Neural progenitor cell (in vitro differentiated cells): Measurements from ENCODE around the gene XRCC3. TPM values are rescaled to one million over a fixed set of nuclear protein-coding genes. Genes with fewer than 3 reads are reported as not detected.

Experiments
- DNase-seq: peaks from one replicate; pipeline ENCODE4 v3.0.0-alpha.2; 2016; ENCODE audit warnings: low spot score
- H2AFZ ChIP-seq: fragments of 200-600 bp; sonication (generic); replicated peaks from 2 replicates; pipeline ENCODE4 v1.6.1; 2016; ENCODE audit warnings: antibody characterized with exemption
- H3F3A ChIP-seq: fragments of 200-600 bp; sonication (generic); 2 replicates; pipeline ENCODE4 v1.6.1; 2016; ENCODE audit warnings: antibody characterized with exemption, low read depth
- H3K27ac ChIP-seq: fragments of 200-600 bp; sonication (generic); 2 replicates; pipeline ENCODE4 v1.5.1; 2016; ENCODE audit warnings: mild to moderate bottlenecking
- H3K27me3 ChIP-seq: fragments of 200-600 bp; sonication (generic); 2 replicates; pipeline ENCODE4 v1.6.1; 2016; ENCODE audit warnings: mild to moderate bottlenecking, moderate library complexity
- H3K36me3 ChIP-seq: fragments of 200-600 bp; sonication (generic); 2 replicates; pipeline ENCODE4 v1.5.1; 2016
- H3K4me1 ChIP-seq: fragments of 200-600 bp; sonication (generic); 2 replicates; pipeline ENCODE4 v1.6.1; 2016; ENCODE audit warnings: mixed run types
- H3K4me2 ChIP-seq: fragments of 200-600 bp; sonication (generic); 2 replicates; pipeline ENCODE4 v1.6.1; 2016
- H3K4me3 ChIP-seq: fragments of 200-600 bp; sonication (generic); 2 replicates; pipeline ENCODE4 v1.5.1; 2016
- H3K79me2 ChIP-seq: fragments of 200-600 bp; sonication (generic); 2 replicates; pipeline ENCODE4 v1.6.1; 2016; ENCODE audit warnings: low read depth
- H3K9ac ChIP-seq: fragments of 200-600 bp; sonication (generic); 2 replicates; pipeline ENCODE4 v1.6.1; 2016
- H3K9me3 ChIP-seq: fragments of 200-600 bp; sonication (generic); 2 replicates; pipeline ENCODE4 v1.5.1; 2016; ENCODE audit warnings: low read depth
- H4K20me1 ChIP-seq: fragments of 200-600 bp; sonication (generic); 2 replicates; pipeline ENCODE4 v1.6.1; 2016; ENCODE audit warnings: low read depth
- H3K27ac Mint-ChIP-seq: 3 replicates; pipeline ENCODE4 v1.8.0; 2021; ENCODE audit warnings: mixed read lengths
- H3K27me3 Mint-ChIP-seq: 2 replicates; pipeline ENCODE4 v1.8.0; 2022; ENCODE audit warnings: low read depth, mild to moderate bottlenecking, inconsistent platforms, moderate library complexity, mixed read lengths; ENCODE audit not compliant: insufficient read depth
- H3K36me3 Mint-ChIP-seq: 3 replicates; pipeline ENCODE4 v1.8.0; 2021; ENCODE audit warnings: mixed read lengths
- H3K4me1 Mint-ChIP-seq: 3 replicates; pipeline ENCODE4 v1.8.0; 2021; ENCODE audit warnings: mixed read lengths
- H3K4me3 Mint-ChIP-seq: 3 replicates; pipeline ENCODE4 v1.8.0; 2021; ENCODE audit warnings: mild to moderate bottlenecking, moderate library complexity, mixed read lengths
- H3K9me3 Mint-ChIP-seq: 3 replicates; pipeline ENCODE4 v1.8.0; 2020; ENCODE audit warnings: mixed read lengths
- EZH2 ChIP-seq: fragments of 200-600 bp; sonication (generic); IDR thresholded peaks from 2 replicates; pipeline ENCODE4 v1.6.1; 2017; ENCODE audit warnings: antibody characterized with exemption, mild to moderate bottlenecking, moderate library complexity
- EZH2phosphoT487 ChIP-seq: fragments of 200-600 bp; sonication (generic); IDR thresholded peaks from 2 replicates; pipeline ENCODE4 v1.6.1; 2017; ENCODE audit warnings: antibody characterized with exemption
- total RNA-seq: library from RNA; depleted of rRNA; stranded (reverse); fragments of >200 nt; gene quantifications from 2 replicates; pipeline ENCODE4 v1.2.3, GENCODE V29; 2015; ENCODE audit warnings: low replicate concordance
- TF ChIP-seq, protein P1 (sequence below): fragments of 200-600 bp; sonication (generic); IDR thresholded peaks from 2 replicates; pipeline ENCODE4 v1.5.1; 2017; ENCODE audit warnings: antibody characterized with exemption, mild to moderate bottlenecking

Gene XRCC3
- total RNA-seq, 1 donor from 2014 or later, result 59.7 TPM

DNA sequence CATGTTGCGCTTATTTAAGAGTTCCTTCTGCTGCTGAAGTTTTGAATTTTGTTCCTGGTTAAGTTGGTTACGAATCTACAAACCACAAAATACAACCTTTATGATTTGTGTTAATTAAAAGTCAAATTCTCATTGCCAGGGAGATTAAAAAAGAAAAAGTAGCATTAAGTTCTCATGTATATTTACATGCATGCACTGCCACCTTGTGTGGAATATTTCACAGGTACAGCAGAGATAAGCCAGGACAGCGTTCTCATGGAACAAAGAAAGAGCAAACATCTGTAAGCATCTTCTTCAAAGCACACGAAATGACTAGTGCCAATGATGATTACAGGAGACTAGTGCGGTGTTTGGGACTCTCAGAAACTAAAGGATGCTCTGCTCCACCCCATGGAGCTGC is 34.6 kb upstream of the XRCC3 start:
- Histone ChIP-seq H3F3A (no peaks in the 10 kb centered on the region), H3K36me3 (no peaks in the 10 kb centered on the region), H3K4me3 (no peak overlapping the region), H3K4me2 (no peak overlapping the region), H2AFZ (no peak overlapping the region), H3K9me3 (no peaks in the 10 kb centered on the region), H3K27me3 (no peaks in the 10 kb centered on the region), H3K9ac (no peak overlapping the region), H3K4me1 (no peaks in the 10 kb centered on the region), H3K79me2 (no peaks in the 10 kb centered on the region), H4K20me1 (no peaks in the 10 kb centered on the region), H3K27ac (no peak overlapping the region)
- H3K4me3 Mint-ChIP-seq, result no peak overlapping the region
- TF ChIP-seq, protein P1, sequence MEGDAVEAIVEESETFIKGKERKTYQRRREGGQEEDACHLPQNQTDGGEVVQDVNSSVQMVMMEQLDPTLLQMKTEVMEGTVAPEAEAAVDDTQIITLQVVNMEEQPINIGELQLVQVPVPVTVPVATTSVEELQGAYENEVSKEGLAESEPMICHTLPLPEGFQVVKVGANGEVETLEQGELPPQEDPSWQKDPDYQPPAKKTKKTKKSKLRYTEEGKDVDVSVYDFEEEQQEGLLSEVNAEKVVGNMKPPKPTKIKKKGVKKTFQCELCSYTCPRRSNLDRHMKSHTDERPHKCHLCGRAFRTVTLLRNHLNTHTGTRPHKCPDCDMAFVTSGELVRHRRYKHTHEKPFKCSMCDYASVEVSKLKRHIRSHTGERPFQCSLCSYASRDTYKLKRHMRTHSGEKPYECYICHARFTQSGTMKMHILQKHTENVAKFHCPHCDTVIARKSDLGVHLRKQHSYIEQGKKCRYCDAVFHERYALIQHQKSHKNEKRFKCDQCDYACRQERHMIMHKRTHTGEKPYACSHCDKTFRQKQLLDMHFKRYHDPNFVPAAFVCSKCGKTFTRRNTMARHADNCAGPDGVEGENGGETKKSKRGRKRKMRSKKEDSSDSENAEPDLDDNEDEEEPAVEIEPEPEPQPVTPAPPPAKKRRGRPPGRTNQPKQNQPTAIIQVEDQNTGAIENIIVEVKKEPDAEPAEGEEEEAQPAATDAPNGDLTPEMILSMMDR, result no peak
- no peak for TF ChIP-seq EZH2phosphoT487
- TF ChIP-seq EZH2, result no peak
- peaks cover 2% of the 10 kb centered on the region for H3K27me3 Mint-ChIP-seq
- H3K4me1 Mint-ChIP-seq, result peaks cover 5% of the 10 kb centered on the region
- no peak for DNase-seq
- H3K27ac Mint-ChIP-seq, result no peak overlapping the region
- H3K9me3 Mint-ChIP-seq, result no peaks in the 10 kb centered on the region
- no peaks in the 10 kb centered on the region for H3K36me3 Mint-ChIP-seq

DNA sequence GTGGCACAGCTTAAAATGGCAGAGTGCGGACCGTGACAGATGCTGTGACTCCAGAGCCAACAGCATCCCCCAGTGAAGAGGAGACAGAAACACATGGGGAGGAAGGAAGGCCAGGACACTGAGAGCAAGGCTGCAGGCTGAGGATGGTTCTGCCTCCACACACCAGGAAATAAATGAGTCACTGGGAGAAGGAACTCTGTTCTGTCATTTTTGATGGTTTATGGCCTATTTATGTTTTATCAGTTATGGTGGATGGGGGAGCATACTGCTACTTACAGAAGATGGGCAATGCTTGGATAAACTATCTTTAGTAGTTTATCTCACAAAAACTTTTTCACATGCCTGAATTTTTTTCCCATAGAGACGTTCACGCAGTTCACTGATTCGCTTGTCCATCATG is 34.2 kb upstream of the XRCC3 start:
- Mint-ChIP-seq H3K4me1 (peaks cover 5% of the 10 kb centered on the region), H3K27ac (no peak overlapping the region), H3K9me3 (no peaks in the 10 kb centered on the region), H3K4me3 (no peak overlapping the region), H3K36me3 (no peaks in the 10 kb centered on the region), H3K27me3 (no peaks in the 10 kb centered on the region)
- H3K79me2 ChIP-seq, result no peaks in the 10 kb centered on the region
- no peak for DNase-seq
- H2AFZ ChIP-seq, result no peak overlapping the region
- no peaks in the 10 kb centered on the region for H3K36me3 ChIP-seq
- no peaks in the 10 kb centered on the region for H3K27me3 ChIP-seq
- no peaks in the 10 kb centered on the region for H3K9me3 ChIP-seq
- H3K4me3 ChIP-seq, result no peak overlapping the region
- no peak overlapping the region for H3K4me2 ChIP-seq
- no peak overlapping the region for H3K27ac ChIP-seq
- H3F3A ChIP-seq, result no peaks in the 10 kb centered on the region
- H4K20me1 ChIP-seq, result no peaks in the 10 kb centered on the region
- TF ChIP-seq, protein P1, result no peak
- TF ChIP-seq EZH2 (no peak), EZH2phosphoT487 (no peak)
- H3K9ac ChIP-seq, result no peak overlapping the region
- no peaks in the 10 kb centered on the region for H3K4me1 ChIP-seq

DNA sequence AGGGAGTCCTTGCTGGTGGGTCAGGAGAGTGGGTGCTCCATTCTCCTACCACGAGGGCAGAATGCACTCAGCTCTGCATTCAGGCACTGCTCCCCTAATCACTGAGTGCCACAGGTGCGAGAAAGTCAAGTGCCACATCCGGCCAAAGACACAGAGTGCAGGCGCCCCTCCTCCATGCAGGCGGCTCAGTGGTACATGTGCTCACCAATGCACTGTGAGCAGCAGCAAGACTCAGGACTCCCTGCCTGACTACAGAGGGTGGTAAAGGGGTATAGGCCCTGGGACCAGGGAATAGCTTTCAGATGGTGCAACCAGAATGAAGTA is 33.2 kb upstream of the XRCC3 start:
- no peaks in the 10 kb centered on the region for H3K27me3 Mint-ChIP-seq
- H3K4me1 Mint-ChIP-seq, result peaks cover 3% of the 10 kb centered on the region
- no peaks in the 10 kb centered on the region for H3K79me2 ChIP-seq
- H3K27ac Mint-ChIP-seq, result no peak overlapping the region
- H3K4me2 ChIP-seq, result no peak overlapping the region
- no peaks in the 10 kb centered on the region for H3K9me3 ChIP-seq
- H3K27ac ChIP-seq, result no peak overlapping the region
- no peaks in the 10 kb centered on the region for H3K36me3 Mint-ChIP-seq
- no peaks in the 10 kb centered on the region for H3K4me1 ChIP-seq
- no peaks in the 10 kb centered on the region for H4K20me1 ChIP-seq
- DNase-seq, result no peak
- no peaks in the 10 kb centered on the region for H3K27me3 ChIP-seq
- no peak overlapping the region for H3K9ac ChIP-seq
- no peaks in the 10 kb centered on the region for H3K36me3 ChIP-seq
- H3F3A ChIP-seq, result no peaks in the 10 kb centered on the region
- H3K4me3 ChIP-seq, result no peak overlapping the region
- H3K4me3 Mint-ChIP-seq, result no peak overlapping the region
- H2AFZ ChIP-seq, result no peak overlapping the region
- TF ChIP-seq EZH2, result no peak
- no peak for TF ChIP-seq EZH2phosphoT487
- TF ChIP-seq, protein P1, result no peak
- H3K9me3 Mint-ChIP-seq, result no peaks in the 10 kb centered on the region

DNA sequence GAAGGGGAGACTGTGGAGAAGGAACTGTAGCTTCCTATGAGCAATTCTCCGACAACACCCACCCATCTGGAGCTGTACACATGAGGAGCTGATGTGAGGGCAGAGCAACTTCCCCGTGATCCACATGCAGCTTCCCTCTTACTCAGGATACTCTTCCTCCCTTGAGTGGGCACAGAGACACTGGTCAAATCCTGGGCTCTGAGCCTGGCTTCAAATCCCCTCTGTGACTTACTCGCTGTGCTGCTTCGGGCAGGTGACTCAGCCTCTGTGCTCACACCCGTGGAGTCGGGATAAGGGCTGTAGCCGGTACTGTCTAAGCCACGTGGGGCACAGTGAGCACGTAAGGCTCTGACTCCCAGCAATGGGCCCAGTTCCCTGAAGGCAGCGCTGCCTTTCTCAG is 31.4 kb upstream of the XRCC3 start:
- Histone ChIP-seq H4K20me1 (no peaks in the 10 kb centered on the region), H3K4me1 (peaks cover 5% of the 10 kb centered on the region), H3K9ac (no peak overlapping the region), H3K4me3 (no peak overlapping the region), H3F3A (no peaks in the 10 kb centered on the region), H2AFZ (no peak overlapping the region), H3K4me2 (no peak overlapping the region), H3K79me2 (no peaks in the 10 kb centered on the region), H3K36me3 (no peaks in the 10 kb centered on the region), H3K9me3 (no peaks in the 10 kb centered on the region), H3K27ac (no peak overlapping the region), H3K27me3 (no peaks in the 10 kb centered on the region)
- Mint-ChIP-seq H3K4me3 (no peak overlapping the region), H3K36me3 (peaks cover under 1% of the 10 kb centered on the region), H3K4me1 (no peaks in the 10 kb centered on the region), H3K9me3 (no peaks in the 10 kb centered on the region), H3K27me3 (no peaks in the 10 kb centered on the region), H3K27ac (no peak overlapping the region)
- no peak for TF ChIP-seq EZH2phosphoT487
- TF ChIP-seq EZH2, result no peak
- TF ChIP-seq, protein P1, result no peak
- DNase-seq, result no peak
